ENCODE results near the gene PATJ.
"Not testable (repeated sequence)": the region's sequence is repeated elsewhere in the genome, so short reads cannot be mapped to it uniquely, and the experiment has no call there.

GRCh38 chr1:61894296-61894695 is 152.0 kb downstream of the PATJ start:
- TF ChIP-seq CTCF, POLR2A (IDR thresholded peaks at IDR 0.05): not testable (repeated sequence)
